GM18858 (cell line): ENCODE data around the gene ZNF525.
"Not testable (repeated sequence)": the region's sequence is repeated elsewhere in the genome, so short reads cannot be mapped to it uniquely, and the experiment has no call there.

Experiments
- ATAC-seq: cut with Tn5 transposase; IDR thresholded peaks from one replicate; pipeline ENCODE4 v1.9.1; 2021; ENCODE audit not compliant: unreplicated experiment

ZNF525 gene

GRCh38 chr19:53365134-53365898 lies at the start of gene ZNF525:
TSS of gene ZNF525 (plus strand) at chr19:53365705. CDS start at chr19:53372282, 6,577 bp downstream.
- ATAC-seq = peak; percentile 71

DNA sequence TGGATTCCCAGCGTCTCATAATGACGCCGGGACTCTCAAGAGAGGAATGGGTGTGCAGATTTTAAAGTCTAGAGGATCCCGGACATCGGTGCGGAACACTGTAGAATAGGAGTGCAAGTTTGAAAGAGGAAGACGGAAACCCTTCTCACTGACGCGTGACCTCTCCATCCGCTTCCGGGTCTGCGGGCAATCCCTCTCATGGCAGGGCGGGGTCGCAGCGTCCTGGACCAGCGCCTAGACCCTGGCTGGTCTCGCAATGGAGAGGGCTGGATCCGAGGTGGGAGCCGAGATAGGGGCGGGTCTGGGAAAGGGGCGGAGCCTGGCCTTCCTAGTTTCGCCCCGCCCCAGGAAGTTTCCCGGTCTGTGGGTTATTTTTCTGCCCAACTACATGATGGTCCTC lies 36.5 kb upstream of the ZNF525 start:
- ATAC-seq = no peak

DNA sequence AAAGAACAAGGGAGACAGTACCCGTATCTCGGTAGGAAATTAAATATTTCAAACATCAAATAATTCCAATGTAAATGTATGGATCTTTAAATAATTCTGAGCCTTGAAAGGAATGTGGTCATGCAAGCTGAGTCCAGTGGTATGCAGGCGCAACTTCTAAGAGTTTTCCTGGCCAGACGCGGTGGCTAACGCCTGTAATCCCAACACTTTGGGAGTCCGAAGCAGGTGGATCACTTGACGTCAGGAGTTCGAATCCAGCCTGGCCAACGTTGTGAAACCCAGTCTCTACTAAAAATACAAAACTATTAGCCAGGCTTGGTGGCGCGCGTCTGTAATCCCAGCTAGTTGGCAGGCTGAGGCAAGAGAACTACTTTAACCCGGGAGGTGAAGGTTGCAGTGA lies 33.0 kb upstream of the ZNF525 start:
- ATAC-seq = no peak

GRCh38 chr19:53333066-53333462 lies 32.4 kb upstream of the ZNF525 start:
- ATAC-seq = no peak

DNA sequence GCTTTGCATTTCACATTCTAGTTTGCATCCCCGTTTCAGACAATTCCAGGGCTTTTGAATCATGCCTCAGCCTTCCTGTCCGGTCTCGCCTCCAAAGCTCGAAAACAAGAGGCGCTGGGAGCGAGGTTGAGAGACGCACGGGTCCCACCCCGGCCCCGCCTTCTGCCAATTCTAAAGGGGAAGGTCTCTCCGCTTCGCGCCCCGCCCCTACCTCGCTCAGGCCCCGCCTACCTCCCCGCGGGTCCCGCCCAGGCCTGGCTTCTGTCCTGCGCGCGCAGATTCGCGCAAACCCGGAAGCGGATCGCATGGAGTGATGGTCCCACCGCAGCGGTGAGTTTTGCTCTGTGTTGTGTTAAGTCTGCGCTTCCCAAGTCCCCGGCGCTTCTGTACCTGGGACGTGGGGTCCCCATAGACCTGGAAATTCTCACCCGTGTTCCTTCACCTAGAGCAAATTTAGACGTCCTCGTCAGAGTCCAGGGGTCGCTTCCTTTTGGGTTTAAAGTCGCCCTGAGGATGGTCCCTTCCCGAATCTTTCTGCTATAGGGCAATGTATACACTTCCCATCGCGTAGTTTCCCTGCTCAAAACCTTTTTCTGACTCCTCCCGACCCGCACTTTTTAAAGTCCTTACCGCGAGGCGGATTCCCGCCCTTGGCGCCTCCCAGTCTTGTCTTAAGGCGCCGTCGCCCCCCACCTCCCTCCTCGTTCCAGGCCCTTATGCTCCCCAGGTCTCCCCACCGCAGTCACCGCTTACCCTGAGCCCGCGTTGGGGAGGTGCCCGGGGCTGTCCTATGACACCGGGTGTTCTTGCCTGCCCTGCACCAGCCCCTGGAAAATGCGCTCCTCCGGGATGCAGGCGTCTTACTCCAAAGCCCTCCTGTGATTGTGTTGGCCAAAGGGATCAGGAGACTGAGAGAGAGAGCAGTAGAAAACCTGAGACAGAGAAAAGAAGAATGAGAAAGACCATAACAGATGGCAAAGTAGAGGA lies 31.7 kb upstream of the ZNF525 start, which contains the start of gene ZNF845:
Gene ZNF845, plus strand, starts transcription at position 287 of the 987 bp plus-strand sequence. CDS start 7,559 bp downstream, outside the sequence.
- peak; percentile 76 for ATAC-seq

DNA sequence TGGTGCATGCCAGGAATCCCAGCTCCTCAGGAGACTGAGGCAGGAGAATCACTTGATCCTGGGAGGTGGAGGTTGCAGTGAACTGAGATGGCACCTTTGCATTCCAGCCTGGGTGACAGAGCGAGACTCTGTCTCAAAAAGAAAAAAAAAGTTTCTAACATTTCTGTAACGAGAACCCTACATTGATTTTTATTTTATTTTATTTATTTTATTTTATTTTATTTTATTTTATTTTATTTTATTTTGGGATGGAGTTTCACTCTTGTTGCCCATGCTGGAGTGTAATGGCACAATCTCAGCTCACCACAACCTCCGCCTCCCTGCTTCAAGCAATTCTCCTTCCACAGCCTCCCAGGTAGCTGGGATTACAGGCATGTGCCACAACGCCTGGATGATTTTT lies 21.1 kb upstream of the ZNF525 start:
- not testable (repeated sequence) for ATAC-seq

DNA sequence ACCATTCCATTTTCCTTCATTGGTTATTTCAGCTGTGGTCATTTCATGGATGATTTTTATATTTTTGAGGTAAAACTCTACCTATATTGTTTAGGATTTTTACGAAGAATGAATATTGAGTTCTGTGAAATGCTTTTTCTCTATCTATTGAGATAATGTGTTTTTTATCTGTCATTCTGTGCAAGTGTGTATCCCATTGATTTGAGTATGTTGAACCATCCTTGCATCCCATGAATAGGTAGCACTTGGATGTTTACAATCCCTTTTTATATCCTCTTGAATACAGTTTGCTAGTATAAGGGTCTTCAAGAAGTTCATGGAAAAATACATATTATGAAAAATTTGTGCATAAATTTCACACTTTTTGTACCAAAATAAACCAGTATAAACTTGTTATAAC lies 9.8 kb upstream of the ZNF525 start:
- no peak for ATAC-seq

- no peak for ATAC-seq
These were observed 7.5 kb upstream of the ZNF525 start for GRCh38 chr19:53357821-53358581.

- not testable (repeated sequence) for ATAC-seq
These were observed 5.4 kb upstream of the ZNF525 start for GRCh38 chr19:53360056-53360455.

GRCh38 chr19:53365899-53366493 lies 491 bp downstream of the ZNF525 start:
- peak; percentile 29 for ATAC-seq

- no peak for ATAC-seq
These were observed 6.7 kb downstream of the ZNF525 start for GRCh38 chr19:53372196-53372595.

- ATAC-seq = no peak
These were observed 8.8 kb downstream of the ZNF525 start for GRCh38 chr19:53374288-53374687.

- ATAC-seq = no peak
These were observed 9.2 kb downstream of the ZNF525 start for GRCh38 chr19:53374743-53375142.

DNA sequence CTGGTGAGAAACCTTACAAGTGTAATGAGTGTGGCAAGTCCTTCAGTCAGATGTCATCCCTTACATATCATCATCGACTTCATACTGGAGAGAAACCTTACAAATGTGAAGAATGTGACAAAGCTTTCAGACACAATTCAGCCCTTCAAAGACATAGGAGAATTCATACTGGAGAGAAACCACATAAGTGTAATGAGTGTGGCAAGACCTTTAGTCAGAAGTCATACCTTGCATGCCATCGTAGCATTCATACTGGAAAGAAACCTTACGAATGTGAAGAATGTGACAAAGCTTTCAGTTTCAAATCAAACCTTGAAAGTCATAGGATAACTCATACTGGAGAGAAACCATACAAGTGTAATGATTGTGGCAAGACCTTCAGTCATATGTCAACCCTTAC lies 15.9 kb downstream of the ZNF525 start:
- ATAC-seq = no peak

- ATAC-seq = no peak
These were observed 22.7 kb downstream of the ZNF525 start for GRCh38 chr19:53388168-53388567.

DNA sequence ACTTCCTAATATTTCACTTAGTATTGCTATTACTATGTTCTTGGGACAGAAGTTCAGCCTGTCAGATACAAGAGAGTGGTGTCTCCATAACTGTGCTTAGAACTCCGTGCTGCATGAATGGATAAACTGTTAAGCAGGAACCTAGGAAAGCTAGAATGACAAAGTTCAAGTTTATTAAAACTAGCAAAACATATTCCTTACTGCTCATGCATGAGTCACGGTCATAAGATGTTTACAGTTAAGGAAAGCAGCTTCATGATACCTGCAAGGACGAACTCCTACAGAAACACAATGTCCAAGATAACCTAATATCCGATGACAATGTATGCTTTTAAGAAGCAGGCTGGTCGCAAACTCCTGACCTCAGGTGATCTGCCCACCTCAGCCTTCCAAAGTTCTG lies 23.4 kb downstream of the ZNF525 start:
- ATAC-seq = no peak

- no peak for ATAC-seq
These were observed 24.1 kb downstream of the ZNF525 start for GRCh38 chr19:53389571-53389970.

- ATAC-seq = no peak
These were observed 24.5 kb downstream of the ZNF525 start for GRCh38 chr19:53389978-53390377.

- no peak for ATAC-seq
These were observed 29.0 kb downstream of the ZNF525 start for GRCh38 chr19:53394522-53394973.
